Measurements from ENCODE around the gene AHSA1. TPM values are rescaled to one million over a fixed set of nuclear protein-coding genes. Genes with fewer than 3 reads are reported as not detected.

Gene AHSA1
- total and polyA plus RNA-seq, 10 of the 15 experiments (the other 5 are each of a cell fraction or from before 2014, with no cell fraction given) = 51.8 to 295 (median 201) TPM

DNA sequence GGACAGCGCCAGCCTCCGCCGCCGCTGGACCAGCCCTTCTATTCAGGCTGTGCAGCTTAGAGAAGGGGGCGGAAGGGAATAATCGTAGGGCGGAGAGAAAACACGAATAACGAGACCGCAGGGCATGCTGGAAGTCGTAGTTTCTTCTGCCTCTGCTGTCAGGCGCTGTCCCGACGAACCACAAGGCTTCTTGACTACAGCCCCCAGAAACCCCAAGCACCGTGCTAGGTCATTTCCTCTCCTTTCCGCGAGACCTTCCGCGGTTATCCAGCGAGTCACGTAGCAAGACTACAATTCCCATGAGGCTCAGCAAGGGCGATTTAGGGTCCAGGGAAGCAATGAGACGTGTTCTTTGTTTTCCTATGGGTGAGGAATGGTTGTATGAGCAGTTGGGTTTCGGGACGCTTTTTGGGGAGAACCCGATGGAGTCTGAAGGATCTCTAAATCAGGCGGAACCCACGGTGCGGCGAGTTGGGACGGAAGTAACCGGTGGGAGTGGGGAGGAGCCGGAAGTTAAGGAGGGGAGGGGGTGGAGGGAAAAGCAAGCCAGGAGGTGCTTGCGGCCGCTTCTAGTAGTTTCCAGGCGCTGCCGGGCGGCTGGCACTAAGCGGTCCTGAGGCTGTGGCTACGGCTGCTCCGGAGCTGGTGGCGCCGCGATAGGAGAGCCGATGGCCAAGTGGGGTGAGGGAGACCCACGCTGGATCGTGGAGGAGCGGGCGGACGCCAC is at the start of gene AHSA1, which contains the start of gene VIPAS39 (continued):
- TF ChIP-seq, protein P1, sequence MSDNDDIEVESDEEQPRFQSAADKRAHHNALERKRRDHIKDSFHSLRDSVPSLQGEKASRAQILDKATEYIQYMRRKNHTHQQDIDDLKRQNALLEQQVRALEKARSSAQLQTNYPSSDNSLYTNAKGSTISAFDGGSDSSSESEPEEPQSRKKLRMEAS (IDR thresholded peaks at IDR 0.05; ENCODE audit: low read depth, low read length) = peak; percentile 61; the same call in 1 of the 2 replicates
- TF ChIP-seq NFIC (IDR thresholded peaks at IDR 0.05; ENCODE audit: low read depth, low read length) = no peak
- TF ChIP-seq, protein P2, sequence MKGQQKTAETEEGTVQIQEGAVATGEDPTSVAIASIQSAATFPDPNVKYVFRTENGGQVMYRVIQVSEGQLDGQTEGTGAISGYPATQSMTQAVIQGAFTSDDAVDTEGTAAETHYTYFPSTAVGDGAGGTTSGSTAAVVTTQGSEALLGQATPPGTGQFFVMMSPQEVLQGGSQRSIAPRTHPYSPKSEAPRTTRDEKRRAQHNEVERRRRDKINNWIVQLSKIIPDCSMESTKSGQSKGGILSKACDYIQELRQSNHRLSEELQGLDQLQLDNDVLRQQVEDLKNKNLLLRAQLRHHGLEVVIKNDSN (IDR thresholded peaks at IDR 0.05; ENCODE audit: borderline replicate concordance, extremely low read length, insufficient read depth, low read depth, low read length) = no peak
- peak; percentile 45 for TF ChIP-seq ESRRA (IDR thresholded peaks at IDR 0.05; ENCODE audit: low read length)
- TF ChIP-seq HDAC2 (IDR thresholded peaks at IDR 0.05) = no peak
- TF ChIP-seq, protein P3, sequence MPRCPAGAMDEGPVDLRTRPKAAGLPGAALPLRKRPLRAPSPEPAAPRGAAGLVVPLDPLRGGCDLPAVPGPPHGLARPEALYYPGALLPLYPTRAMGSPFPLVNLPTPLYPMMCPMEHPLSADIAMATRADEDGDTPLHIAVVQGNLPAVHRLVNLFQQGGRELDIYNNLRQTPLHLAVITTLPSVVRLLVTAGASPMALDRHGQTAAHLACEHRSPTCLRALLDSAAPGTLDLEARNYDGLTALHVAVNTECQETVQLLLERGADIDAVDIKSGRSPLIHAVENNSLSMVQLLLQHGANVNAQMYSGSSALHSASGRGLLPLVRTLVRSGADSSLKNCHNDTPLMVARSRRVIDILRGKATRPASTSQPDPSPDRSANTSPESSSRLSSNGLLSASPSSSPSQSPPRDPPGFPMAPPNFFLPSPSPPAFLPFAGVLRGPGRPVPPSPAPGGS (IDR thresholded peaks at IDR 0.05; ENCODE audit: borderline replicate concordance, insufficient read depth, low read depth, low read length, poor library complexity, severe bottlenecking) = peak; percentile 8
- TF ChIP-seq, protein P4, sequence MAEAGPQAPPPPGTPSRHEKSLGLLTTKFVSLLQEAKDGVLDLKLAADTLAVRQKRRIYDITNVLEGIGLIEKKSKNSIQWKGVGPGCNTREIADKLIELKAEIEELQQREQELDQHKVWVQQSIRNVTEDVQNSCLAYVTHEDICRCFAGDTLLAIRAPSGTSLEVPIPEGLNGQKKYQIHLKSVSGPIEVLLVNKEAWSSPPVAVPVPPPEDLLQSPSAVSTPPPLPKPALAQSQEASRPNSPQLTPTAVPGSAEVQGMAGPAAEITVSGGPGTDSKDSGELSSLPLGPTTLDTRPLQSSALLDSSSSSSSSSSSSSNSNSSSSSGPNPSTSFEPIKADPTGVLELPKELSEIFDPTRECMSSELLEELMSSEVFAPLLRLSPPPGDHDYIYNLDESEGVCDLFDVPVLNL (IDR thresholded peaks at IDR 0.05; ENCODE audit: low read depth, low read length) = no peak
- no peak; a peak in 1 of 4 replicates for TF ChIP-seq IKZF2 (IDR thresholded peaks at IDR 0.05)
- TF ChIP-seq YY1 (IDR thresholded peaks at IDR 0.05; ENCODE audit: low read depth, low read length) = peak; percentile 76
- peak; percentile 59; the same call in 1 of the 2 replicates for TF ChIP-seq SMAD5 (IDR thresholded peaks at IDR 0.05; ENCODE audit: low read depth)
- TF ChIP-seq DPF2 (IDR thresholded peaks at IDR 0.05) = 0 out of 2 replicates have a peak, but pooled peaks have one; percentile 47
- peak; percentile 40; the same call in 1 of the 2 replicates for TF ChIP-seq NFYB (IDR thresholded peaks at IDR 0.05; ENCODE audit: insufficient read depth, low read depth, low read length)
- peak; percentile 80; the same call in 1 of the 2 replicates for TF ChIP-seq SMARCA5 (IDR thresholded peaks at IDR 0.05)
- no peak for TF ChIP-seq CBX3 (IDR thresholded peaks at IDR 0.05; ENCODE audit: borderline replicate concordance, low read depth)
- TF ChIP-seq, protein P5, sequence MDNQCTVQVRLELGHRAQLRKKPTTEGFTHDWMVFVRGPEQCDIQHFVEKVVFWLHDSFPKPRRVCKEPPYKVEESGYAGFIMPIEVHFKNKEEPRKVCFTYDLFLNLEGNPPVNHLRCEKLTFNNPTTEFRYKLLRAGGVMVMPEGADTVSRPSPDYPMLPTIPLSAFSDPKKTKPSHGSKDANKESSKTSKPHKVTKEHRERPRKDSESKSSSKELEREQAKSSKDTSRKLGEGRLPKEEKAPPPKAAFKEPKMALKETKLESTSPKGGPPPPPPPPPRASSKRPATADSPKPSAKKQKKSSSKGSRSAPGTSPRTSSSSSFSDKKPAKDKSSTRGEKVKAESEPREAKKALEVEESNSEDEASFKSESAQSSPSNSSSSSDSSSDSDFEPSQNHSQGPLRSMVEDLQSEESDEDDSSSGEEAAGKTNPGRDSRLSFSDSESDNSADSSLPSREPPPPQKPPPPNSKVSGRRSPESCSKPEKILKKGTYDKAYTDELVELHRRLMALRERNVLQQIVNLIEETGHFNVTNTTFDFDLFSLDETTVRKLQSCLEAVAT (IDR thresholded peaks at IDR 0.05) = peak; percentile 61; the same call in 1 of the 2 replicates
- TF ChIP-seq, protein P6, sequence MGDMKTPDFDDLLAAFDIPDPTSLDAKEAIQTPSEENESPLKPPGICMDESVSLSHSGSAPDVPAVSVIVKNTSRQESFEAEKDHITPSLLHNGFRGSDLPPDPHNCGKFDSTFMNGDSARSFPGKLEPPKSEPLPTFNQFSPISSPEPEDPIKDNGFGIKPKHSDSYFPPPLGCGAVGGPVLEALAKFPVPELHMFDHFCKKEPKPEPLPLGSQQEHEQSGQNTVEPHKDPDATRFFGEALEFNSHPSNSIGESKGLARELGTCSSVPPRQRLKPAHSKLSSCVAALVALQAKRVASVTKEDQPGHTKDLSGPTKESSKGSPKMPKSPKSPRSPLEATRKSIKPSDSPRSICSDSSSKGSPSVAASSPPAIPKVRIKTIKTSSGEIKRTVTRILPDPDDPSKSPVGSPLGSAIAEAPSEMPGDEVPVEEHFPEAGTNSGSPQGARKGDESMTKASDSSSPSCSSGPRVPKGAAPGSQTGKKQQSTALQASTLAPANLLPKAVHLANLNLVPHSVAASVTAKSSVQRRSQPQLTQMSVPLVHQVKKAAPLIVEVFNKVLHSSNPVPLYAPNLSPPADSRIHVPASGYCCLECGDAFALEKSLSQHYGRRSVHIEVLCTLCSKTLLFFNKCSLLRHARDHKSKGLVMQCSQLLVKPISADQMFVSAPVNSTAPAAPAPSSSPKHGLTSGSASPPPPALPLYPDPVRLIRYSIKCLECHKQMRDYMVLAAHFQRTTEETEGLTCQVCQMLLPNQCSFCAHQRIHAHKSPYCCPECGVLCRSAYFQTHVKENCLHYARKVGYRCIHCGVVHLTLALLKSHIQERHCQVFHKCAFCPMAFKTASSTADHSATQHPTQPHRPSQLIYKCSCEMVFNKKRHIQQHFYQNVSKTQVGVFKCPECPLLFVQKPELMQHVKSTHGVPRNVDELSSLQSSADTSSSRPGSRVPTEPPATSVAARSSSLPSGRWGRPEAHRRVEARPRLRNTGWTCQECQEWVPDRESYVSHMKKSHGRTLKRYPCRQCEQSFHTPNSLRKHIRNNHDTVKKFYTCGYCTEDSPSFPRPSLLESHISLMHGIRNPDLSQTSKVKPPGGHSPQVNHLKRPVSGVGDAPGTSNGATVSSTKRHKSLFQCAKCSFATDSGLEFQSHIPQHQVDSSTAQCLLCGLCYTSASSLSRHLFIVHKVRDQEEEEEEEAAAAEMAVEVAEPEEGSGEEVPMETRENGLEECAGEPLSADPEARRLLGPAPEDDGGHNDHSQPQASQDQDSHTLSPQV (IDR thresholded peaks at IDR 0.05) = no peak
- TF ChIP-seq RELA (IDR thresholded peaks at IDR 0.05; ENCODE audit: borderline replicate concordance, partially characterized antibody) = peak; percentile 80
- TF ChIP-seq HDGF (IDR thresholded peaks at IDR 0.05) = 0 out of 2 replicates have a peak, but pooled peaks have one; percentile 25
- peak; percentile 99 for TF ChIP-seq CREM (IDR thresholded peaks at IDR 0.05; ENCODE audit: low read depth)
- TF ChIP-seq ZNF24 (IDR thresholded peaks at IDR 0.05) = no peak
- TF ChIP-seq HDAC6 (IDR thresholded peaks at IDR 0.05; ENCODE audit: unreplicated experiment) = peak; percentile 51

Data from GM12878 (cell line).